GM12865 (cell line): ENCODE data around the gene SLC46A3.

Source experiments
- DNase-seq: peaks from one replicate; pipeline ENCODE4 v3.0.0; 2010; ENCODE audit warnings: low read depth
- H3K4me3 ChIP-seq: 2 replicates; pipeline ENCODE4 v1.5.1; 2011; ENCODE audit warnings: mild to moderate bottlenecking, low read depth, low read length, control low read depth
- TF ChIP-seq, protein P1 (sequence below): IDR thresholded peaks from 2 replicates; pipeline ENCODE4 v1.5.1; 2011; ENCODE audit warnings: low read length, control low read depth, low read depth, inconsistent platforms; ENCODE audit not compliant: insufficient read depth; ENCODE audit errors: missing control alignments

Gene SLC46A3

GRCh38 chr13:28719227-28720055 lies 671 bp upstream of the SLC46A3 start:
- TF ChIP-seq, protein P1, sequence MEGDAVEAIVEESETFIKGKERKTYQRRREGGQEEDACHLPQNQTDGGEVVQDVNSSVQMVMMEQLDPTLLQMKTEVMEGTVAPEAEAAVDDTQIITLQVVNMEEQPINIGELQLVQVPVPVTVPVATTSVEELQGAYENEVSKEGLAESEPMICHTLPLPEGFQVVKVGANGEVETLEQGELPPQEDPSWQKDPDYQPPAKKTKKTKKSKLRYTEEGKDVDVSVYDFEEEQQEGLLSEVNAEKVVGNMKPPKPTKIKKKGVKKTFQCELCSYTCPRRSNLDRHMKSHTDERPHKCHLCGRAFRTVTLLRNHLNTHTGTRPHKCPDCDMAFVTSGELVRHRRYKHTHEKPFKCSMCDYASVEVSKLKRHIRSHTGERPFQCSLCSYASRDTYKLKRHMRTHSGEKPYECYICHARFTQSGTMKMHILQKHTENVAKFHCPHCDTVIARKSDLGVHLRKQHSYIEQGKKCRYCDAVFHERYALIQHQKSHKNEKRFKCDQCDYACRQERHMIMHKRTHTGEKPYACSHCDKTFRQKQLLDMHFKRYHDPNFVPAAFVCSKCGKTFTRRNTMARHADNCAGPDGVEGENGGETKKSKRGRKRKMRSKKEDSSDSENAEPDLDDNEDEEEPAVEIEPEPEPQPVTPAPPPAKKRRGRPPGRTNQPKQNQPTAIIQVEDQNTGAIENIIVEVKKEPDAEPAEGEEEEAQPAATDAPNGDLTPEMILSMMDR = no peak
- DNase-seq = no peak
- peak overlapping the region; percentile 81 for H3K4me3 ChIP-seq

DNA sequence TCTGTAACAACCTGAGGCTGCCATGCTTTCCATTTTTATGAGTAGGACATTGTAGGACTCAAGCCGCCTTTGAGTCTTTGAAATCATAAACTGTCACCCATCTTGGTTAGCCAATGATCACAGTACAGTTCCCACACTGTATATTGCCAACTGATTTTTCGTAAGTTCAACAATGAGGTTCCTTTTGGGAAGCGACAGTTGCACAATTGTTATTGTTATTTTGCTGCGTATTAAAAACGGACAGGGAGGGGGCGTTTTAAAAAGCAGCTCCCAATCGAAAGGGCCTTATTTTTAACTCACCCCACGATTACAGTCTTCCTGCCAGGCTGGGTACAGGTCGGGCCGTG lies 601 bp downstream of the SLC46A3 start:
- no peak for DNase-seq
- TF ChIP-seq, protein P1 = no peak
- H3K4me3 ChIP-seq = peak overlapping the region; percentile 81

- no peak overlapping the region for H3K4me3 ChIP-seq
- TF ChIP-seq, protein P1 = no peak
- no peak for DNase-seq
Observed at GRCh38 chr13:28717170-28717569, 1.6 kb downstream of the SLC46A3 start.

GRCh38 chr13:28716511-28716910 lies 2.3 kb downstream of the SLC46A3 start:
- TF ChIP-seq, protein P1 = no peak
- DNase-seq = no peak
- no peak overlapping the region for H3K4me3 ChIP-seq

DNA sequence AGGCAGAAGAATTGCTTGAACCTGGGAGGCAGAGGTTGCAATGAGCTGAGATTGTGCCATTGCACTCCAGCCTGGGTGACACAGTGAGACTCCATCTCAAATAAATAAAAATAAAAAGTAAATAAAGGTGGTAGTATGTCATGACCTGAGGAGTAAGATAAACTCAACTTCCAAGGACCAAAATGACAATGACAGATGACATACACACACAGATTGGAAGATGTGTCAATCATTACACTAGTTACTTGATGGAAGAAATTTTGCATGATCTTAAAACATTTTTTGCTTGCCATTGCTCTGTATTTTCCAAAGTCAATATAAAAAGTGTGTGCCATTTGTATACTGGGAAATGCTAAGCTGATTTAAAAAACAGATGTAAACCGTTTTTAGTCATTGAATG lies 4.1 kb downstream of the SLC46A3 start:
- no peak for DNase-seq
- TF ChIP-seq, protein P1 = no peak
- no peak overlapping the region for H3K4me3 ChIP-seq

DNA sequence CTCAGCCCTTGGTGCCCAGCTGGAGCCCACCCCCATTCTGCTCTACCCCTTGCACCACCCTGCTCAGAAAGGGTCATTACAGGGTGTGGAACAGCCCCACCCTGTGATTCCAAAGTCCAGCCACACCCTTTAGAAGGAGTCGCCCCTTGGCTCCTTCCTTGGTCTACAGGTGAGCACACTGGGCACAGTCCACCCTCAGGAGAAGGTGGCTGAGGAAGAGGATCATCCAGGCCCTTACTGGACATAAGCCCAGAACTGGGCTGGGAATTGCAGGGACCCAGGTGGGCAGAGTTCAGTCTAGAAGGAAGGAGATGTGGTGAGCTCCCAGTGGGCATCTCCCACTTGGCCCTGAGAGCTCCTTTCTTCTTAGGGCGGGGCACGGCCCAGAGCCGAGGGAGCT lies 8.6 kb downstream of the SLC46A3 start:
- TF ChIP-seq, protein P1 = no peak
- no peak for DNase-seq

More for the DNA sequence above, 8.6 kb downstream of the SLC46A3 start:
- H3K4me3 ChIP-seq = no peak overlapping the region
